Loucy (cell line): ENCODE data around the gene PALD1.

Experiments
- H2AFZ ChIP-seq: fragments of 200-600 bp; sonication (generic); 2 replicates; pipeline ENCODE4 v1.6.0; 2016; ENCODE audit warnings: antibody characterized with exemption, mild to moderate bottlenecking, low read length, moderate library complexity
- H3F3A ChIP-seq: fragments of 200-600 bp; 2 replicates; pipeline ENCODE4 v1.6.0; 2016; ENCODE audit warnings: antibody characterized with exemption, low read depth, mild to moderate bottlenecking
- H3K27me3 ChIP-seq: fragments of 200-600 bp; sonication (generic); 2 replicates; pipeline ENCODE4 v1.6.1; 2014; ENCODE audit warnings: low read length, mild to moderate bottlenecking; ENCODE audit not compliant: insufficient read depth, poor library complexity, severe bottlenecking
- H3K36me3 ChIP-seq: fragments of 200-600 bp; sonication (generic); 2 replicates; pipeline ENCODE4 v1.6.1; 2016; ENCODE audit warnings: low read length; ENCODE audit not compliant: insufficient read depth
- H3K4me1 ChIP-seq: fragments of 200-600 bp; sonication (generic); 2 replicates; pipeline ENCODE4 v1.5.1; 2014; ENCODE audit warnings: low read length, mild to moderate bottlenecking; ENCODE audit not compliant: insufficient read depth, poor library complexity, severe bottlenecking
- H3K4me2 ChIP-seq: fragments of 200-600 bp; sonication (generic); 2 replicates; pipeline ENCODE4 v1.6.0; 2014; ENCODE audit warnings: antibody characterized with exemption, low read length, low read depth, mild to moderate bottlenecking; ENCODE audit not compliant: poor library complexity, severe bottlenecking
- H3K4me3 ChIP-seq: fragments of 200-600 bp; sonication (generic); 2 replicates; pipeline ENCODE4 v1.5.1; 2014; ENCODE audit warnings: low read length, mild to moderate bottlenecking, mixed read lengths; ENCODE audit not compliant: poor library complexity, severe bottlenecking
- H3K79me2 ChIP-seq: fragments of 200-600 bp; sonication (generic); 2 replicates; pipeline ENCODE4 v1.6.1; 2014; ENCODE audit warnings: low read length; ENCODE audit not compliant: insufficient read depth
- H3K9ac ChIP-seq: fragments of 200-600 bp; sonication (generic); 2 replicates; pipeline ENCODE4 v1.6.0; 2014; ENCODE audit warnings: mild to moderate bottlenecking, low read depth, low read length, moderate library complexity; ENCODE audit not compliant: poor library complexity, severe bottlenecking
- H3K9me2 ChIP-seq: fragments of 200-600 bp; sonication (generic); replicated peaks from 2 replicates; pipeline ENCODE4 v1.6.1; 2016; ENCODE audit warnings: low read depth, low read length, mixed read lengths
- H3K9me3 ChIP-seq: fragments of 200-600 bp; sonication (generic); 2 replicates; pipeline ENCODE4 v1.6.1; 2014; ENCODE audit warnings: mild to moderate bottlenecking, antibody characterized with exemption, low read length, low read depth; ENCODE audit not compliant: insufficient read depth
- H4K20me1 ChIP-seq: fragments of 200-600 bp; sonication (generic); 2 replicates; pipeline ENCODE4 v1.6.0; 2014; ENCODE audit warnings: antibody characterized with exemption, low read length, mild to moderate bottlenecking; ENCODE audit not compliant: insufficient read depth, poor library complexity, severe bottlenecking
- EZH2phosphoT487 ChIP-seq: fragments of 200-600 bp; IDR thresholded peaks from 2 replicates; pipeline ENCODE4 v1.6.1; 2018; ENCODE audit warnings: antibody characterized with exemption, mild to moderate bottlenecking, moderate library complexity, borderline replicate concordance
- TF ChIP-seq, protein P1 (sequence below): fragments of 200-600 bp; sonication (generic); conservative IDR thresholded peaks from 2 replicates; pipeline ENCODE4 v1.5.1; 2014; ENCODE audit warnings: mild to moderate bottlenecking, antibody characterized with exemption, low read length

PALD1 gene

DNA sequence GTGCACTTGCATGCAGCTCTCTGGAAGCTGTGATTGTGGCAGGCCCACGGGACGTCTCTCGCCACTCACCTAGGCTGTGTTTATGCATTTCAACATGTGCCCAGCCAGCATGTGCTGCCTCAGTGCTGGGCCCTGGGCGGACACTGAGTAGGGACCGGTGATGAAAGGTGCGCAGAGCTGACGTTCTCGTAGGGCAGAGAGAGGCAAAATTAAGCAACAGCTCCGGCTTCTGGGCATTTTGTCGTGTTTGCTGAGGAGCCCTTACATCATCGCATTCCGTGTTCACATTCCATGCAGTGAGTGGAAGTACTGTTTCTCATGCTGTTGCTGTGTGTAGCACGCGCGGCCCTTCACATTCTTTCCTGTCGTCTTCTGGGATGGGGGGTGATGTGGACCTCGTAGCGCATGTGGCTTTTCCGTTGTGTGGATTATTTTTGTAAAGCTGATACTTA is 73.4 kb downstream of the PALD1 start:
- Histone ChIP-seq H3K4me2 (no peak overlapping the region), H3K4me1 (no peaks in the 10 kb centered on the region), H2AFZ (no peak overlapping the region), H3K27me3 (no peaks in the 10 kb centered on the region), H3K4me3 (no peak overlapping the region), H3F3A (no peaks in the 10 kb centered on the region), H3K9me3 (no peaks in the 10 kb centered on the region), H3K9ac (no peak overlapping the region), H3K9me2 (no peaks in the 10 kb centered on the region), H4K20me1 (no peaks in the 10 kb centered on the region), H3K36me3 (peaks cover 13% of the 10 kb centered on the region; the same call in 1 of the 2 replicates), H3K79me2 (no peaks in the 10 kb centered on the region)
- no peak for TF ChIP-seq EZH2phosphoT487
- TF ChIP-seq, protein P1, sequence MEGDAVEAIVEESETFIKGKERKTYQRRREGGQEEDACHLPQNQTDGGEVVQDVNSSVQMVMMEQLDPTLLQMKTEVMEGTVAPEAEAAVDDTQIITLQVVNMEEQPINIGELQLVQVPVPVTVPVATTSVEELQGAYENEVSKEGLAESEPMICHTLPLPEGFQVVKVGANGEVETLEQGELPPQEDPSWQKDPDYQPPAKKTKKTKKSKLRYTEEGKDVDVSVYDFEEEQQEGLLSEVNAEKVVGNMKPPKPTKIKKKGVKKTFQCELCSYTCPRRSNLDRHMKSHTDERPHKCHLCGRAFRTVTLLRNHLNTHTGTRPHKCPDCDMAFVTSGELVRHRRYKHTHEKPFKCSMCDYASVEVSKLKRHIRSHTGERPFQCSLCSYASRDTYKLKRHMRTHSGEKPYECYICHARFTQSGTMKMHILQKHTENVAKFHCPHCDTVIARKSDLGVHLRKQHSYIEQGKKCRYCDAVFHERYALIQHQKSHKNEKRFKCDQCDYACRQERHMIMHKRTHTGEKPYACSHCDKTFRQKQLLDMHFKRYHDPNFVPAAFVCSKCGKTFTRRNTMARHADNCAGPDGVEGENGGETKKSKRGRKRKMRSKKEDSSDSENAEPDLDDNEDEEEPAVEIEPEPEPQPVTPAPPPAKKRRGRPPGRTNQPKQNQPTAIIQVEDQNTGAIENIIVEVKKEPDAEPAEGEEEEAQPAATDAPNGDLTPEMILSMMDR: no peak

DNA sequence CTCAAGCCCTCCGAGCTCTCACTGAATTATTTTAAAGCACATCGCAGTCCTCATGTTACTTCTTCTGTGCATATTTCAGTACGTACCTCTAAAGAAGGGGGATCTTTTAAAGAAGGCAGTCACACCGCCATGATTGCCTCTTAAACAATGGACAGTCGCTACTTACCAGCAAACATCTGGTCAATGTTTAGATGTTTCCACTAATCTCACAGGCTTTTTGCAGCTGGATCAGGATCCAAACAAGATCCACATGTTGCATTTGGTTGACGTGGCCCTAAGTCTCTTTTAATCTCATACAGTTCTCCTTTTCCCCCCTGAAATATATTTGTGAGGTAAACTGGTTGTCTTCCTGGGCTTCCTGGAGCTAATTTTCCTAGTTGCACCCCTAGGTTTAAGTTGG is 74.0 kb downstream of the PALD1 start:
- Histone ChIP-seq H2AFZ (no peak overlapping the region), H3K36me3 (peaks cover 13% of the 10 kb centered on the region; the same call in 1 of the 2 replicates), H3K9ac (no peak overlapping the region), H3K4me1 (no peaks in the 10 kb centered on the region), H3K9me3 (no peaks in the 10 kb centered on the region), H3K4me2 (no peak overlapping the region), H3K79me2 (no peaks in the 10 kb centered on the region), H3K4me3 (no peak overlapping the region), H4K20me1 (no peaks in the 10 kb centered on the region), H3F3A (no peaks in the 10 kb centered on the region), H3K27me3 (no peaks in the 10 kb centered on the region), H3K9me2 (no peaks in the 10 kb centered on the region)
- TF ChIP-seq, protein P1: no peak
- TF ChIP-seq EZH2phosphoT487: no peak

GRCh38 chr10:70555371-70555770 is 76.8 kb downstream of the PALD1 start:
- Histone ChIP-seq H3K4me2 (no peak overlapping the region), H3K9me3 (no peaks in the 10 kb centered on the region), H3K4me3 (no peak overlapping the region), H3K9me2 (no peaks in the 10 kb centered on the region), H3K36me3 (peaks cover 13% of the 10 kb centered on the region; the same call in 1 of the 2 replicates), H2AFZ (no peak overlapping the region), H3F3A (no peaks in the 10 kb centered on the region), H3K27me3 (no peaks in the 10 kb centered on the region), H3K79me2 (no peaks in the 10 kb centered on the region), H3K9ac (no peak overlapping the region), H3K4me1 (peaks cover 10% of the 10 kb centered on the region), H4K20me1 (no peaks in the 10 kb centered on the region)
- TF ChIP-seq EZH2phosphoT487: no peak
- TF ChIP-seq, protein P1: no peak
